Calu3 (cell line): ENCODE results near the gene RPS6KA2. TPM values are rescaled to one million over a fixed set of nuclear protein-coding genes. Genes with fewer than 3 reads are reported as not detected.

Experiments used
- BruUV-seq: library from RNA; stranded (reverse); fragments of 400-500 nt; replicated peaks from 2 replicates; lab custom pipeline; 2021; lab: Mats Ljungman, UMichigan
- CTCF ChIA-PET: fragments of 300-600 bp; sonication (Branson Sonifier 250); formaldehyde crosslinking; loops from one replicate; lab custom pipeline; 2022; ENCODE audit warnings: antibody characterized with exemption; lab: Charles Lee
- DNase-seq: peaks from one replicate; pipeline ENCODE4 v3.0.0; 2022
- H3K27ac Mint-ChIP-seq: one replicate; pipeline ENCODE4 v1.8.0; 2022; ENCODE audit warnings: mixed read lengths; ENCODE audit not compliant: unreplicated experiment
- H3K27me3 Mint-ChIP-seq: one replicate; pipeline ENCODE4 v1.8.0; 2022; ENCODE audit warnings: mixed read lengths; ENCODE audit not compliant: unreplicated experiment
- H3K36me3 Mint-ChIP-seq: one replicate; pipeline ENCODE4 v1.8.0; 2022; ENCODE audit warnings: mild to moderate bottlenecking, moderate library complexity, mixed read lengths; ENCODE audit not compliant: insufficient read depth, unreplicated experiment
- H3K4me1 Mint-ChIP-seq: one replicate; pipeline ENCODE4 v1.8.0; 2022; ENCODE audit warnings: mild to moderate bottlenecking, low read depth, mixed read lengths; ENCODE audit not compliant: unreplicated experiment
- H3K4me3 Mint-ChIP-seq: one replicate; pipeline ENCODE4 v1.8.0; 2022; ENCODE audit warnings: mild to moderate bottlenecking, low read depth, moderate library complexity, mixed read lengths; ENCODE audit not compliant: unreplicated experiment
- H3K9me3 Mint-ChIP-seq: one replicate; pipeline ENCODE4 v1.8.0; 2022; ENCODE audit warnings: low read depth, mixed read lengths; ENCODE audit not compliant: unreplicated experiment
- CTCF ChIP-seq: fragments of 200-600 bp; IDR thresholded peaks from one replicate; pipeline ENCODE4 v1.8.0; 2022; ENCODE audit warnings: antibody characterized with exemption; ENCODE audit not compliant: unreplicated experiment
- intact Hi-C: fragments of 100-400 bp; cut with micrococcal nuclease; formaldehyde crosslinking; loops from one replicate; pipeline ENCODE4 v1.10.0; 2022; ENCODE audit not compliant: unreplicated experiment
- total RNA-seq: library from RNA; stranded (reverse); gene quantifications from 2 replicates; pipeline ENCODE4 v1.2.3, GENCODE V29; 2022

The RPS6KA2 gene
- total RNA-seq, 1 experiment from 2014 or later: 41.3 TPM

GRCh38 chr6:166624275-166624674, 2.8 kb downstream of the RPS6KA2 start:
- Mint-ChIP-seq H3K4me1 (peaks cover 67% of the 10 kb centered on the region), H3K27me3 (peaks cover 5% of the 10 kb centered on the region), H3K9me3 (no peaks in the 10 kb centered on the region), H3K27ac (no peak overlapping the region), H3K4me3 (no peak overlapping the region), H3K36me3 (peaks cover 35% of the 10 kb centered on the region)
- CTCF ChIA-PET: no interaction called here
- no peak for TF ChIP-seq CTCF
- BruUV-seq: no TSS peak
- DNase-seq: no peak
- intact Hi-C loops: loop anchor here (10.0 kb wide), 1 partner anchor 349 kb away; no protein-coding TSS in a partner anchor

- no peak for TF ChIP-seq CTCF
- no TSS peak for BruUV-seq
- Mint-ChIP-seq H3K27me3 (no peaks in the 10 kb centered on the region), H3K36me3 (peaks cover 36% of the 10 kb centered on the region), H3K4me1 (peaks cover 63% of the 10 kb centered on the region), H3K4me3 (peak overlapping the region; percentile 42), H3K9me3 (no peaks in the 10 kb centered on the region), H3K27ac (peak overlapping the region; percentile 8)
- DNase-seq: peak; percentile 66
- CTCF ChIA-PET: interaction anchor here (1.1 to 1.3 kb wide), 4 partner anchors 39 to 151 kb away, joined by 3 to 7 read pairs (median 4); no protein-coding TSS in a partner anchor
- intact Hi-C loops: loop anchor here (2.0 to 10.0 kb wide), 2 partner anchors 113 to 349 kb away; no protein-coding TSS in a partner anchor
Observed at GRCh38 chr6:166623318-166623717, 3.7 kb downstream of the RPS6KA2 start.

GRCh38 chr6:166621114-166621540, 5.9 kb downstream of the RPS6KA2 start:
- no peak overlapping the region for H3K4me3 Mint-ChIP-seq
- CTCF ChIA-PET: interaction anchor here (0.6 kb wide), 1 partner anchor 320 kb away, joined by 3 read pairs; no protein-coding TSS in a partner anchor

GRCh38 chr6:166620478-166621113, 6.5 kb downstream of the RPS6KA2 start:
- Mint-ChIP-seq H3K4me1 (peaks cover 53% of the 10 kb centered on the region), H3K27me3 (no peaks in the 10 kb centered on the region), H3K4me3 (no peak overlapping the region), H3K36me3 (peaks cover 18% of the 10 kb centered on the region), H3K27ac (no peak overlapping the region), H3K9me3 (no peaks in the 10 kb centered on the region)
- no peak for TF ChIP-seq CTCF
- CTCF ChIA-PET: no interaction called here
- no TSS peak for BruUV-seq
- no peak for DNase-seq
- intact Hi-C loops: loop anchor here (10.0 kb wide), 1 partner anchor 346 kb away; no protein-coding TSS in a partner anchor

More at GRCh38 chr6:166621114-166621540, 5.9 kb downstream of the RPS6KA2 start:
- no TSS peak for BruUV-seq
- Mint-ChIP-seq H3K4me1 (peaks cover 58% of the 10 kb centered on the region), H3K27ac (no peak overlapping the region), H3K9me3 (no peaks in the 10 kb centered on the region), H3K27me3 (no peaks in the 10 kb centered on the region), H3K36me3 (peaks cover 24% of the 10 kb centered on the region)
- DNase-seq: peak; percentile 27
- no peak for TF ChIP-seq CTCF
- intact Hi-C loops: loop anchor here (10.0 kb wide), 1 partner anchor 346 kb away; no protein-coding TSS in a partner anchor
